Kidney epithelial cell (primary cell): Measurements from ENCODE around the gene HIPK1. TPM values are rescaled to one million over a fixed set of nuclear protein-coding genes. Genes with fewer than 3 reads are reported as not detected.

Source experiments
- DNase-seq: peaks from one replicate; pipeline ENCODE4 v3.0.0-alpha.2; 2010; ENCODE audit warnings: low read depth
- H3K27me3 ChIP-seq: 2 replicates; pipeline ENCODE4 v1.6.0; 2011; ENCODE audit warnings: low read length; ENCODE audit not compliant: control insufficient read depth, insufficient read depth
- H3K36me3 ChIP-seq: 2 replicates; pipeline ENCODE4 v1.5.1; 2011; ENCODE audit warnings: low read length; ENCODE audit not compliant: control insufficient read depth, insufficient read depth
- H3K4me3 ChIP-seq: 2 replicates; pipeline ENCODE4 v1.5.1; 2011; ENCODE audit warnings: low read depth, mild to moderate bottlenecking, control low read depth, low read length
- total RNA-seq: library from RNA; depleted of rRNA; stranded (reverse); fragments of >200 nt; gene quantifications from 2 replicates; pipeline ENCODE4 v1.2.3, GENCODE V29; 2015
- TF ChIP-seq, protein P1 (sequence below): IDR thresholded peaks from 2 replicates; pipeline ENCODE4 v1.5.1; 2011; ENCODE audit warnings: mild to moderate bottlenecking, moderate library complexity, low read length, control low read depth, inconsistent platforms; ENCODE audit not compliant: insufficient read depth, poor library complexity, severe bottlenecking

Gene HIPK1
- total RNA-seq, 1 donor from 2014 or later: 25.6 TPM

DNA sequence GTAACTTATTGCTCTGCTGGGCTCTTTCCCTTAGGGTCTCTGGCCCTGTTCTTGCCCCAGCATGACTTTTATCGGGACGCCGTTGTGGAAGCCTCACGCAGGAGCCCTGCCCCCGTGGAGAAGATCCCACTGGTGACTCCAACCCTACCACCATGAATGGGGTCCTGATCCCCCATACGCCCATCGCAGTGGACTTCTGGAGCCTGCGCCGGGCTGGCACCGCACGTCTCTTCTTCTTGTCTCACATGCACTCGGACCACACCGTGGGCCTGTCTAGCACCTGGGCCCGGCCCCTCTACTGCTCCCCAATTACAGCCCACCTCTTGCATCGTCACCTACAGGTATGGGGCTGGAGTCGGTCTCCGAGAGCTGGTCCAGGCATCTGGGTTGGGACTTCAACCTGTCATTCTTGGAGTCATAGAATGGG lies 23.7 kb upstream of the HIPK1 start:
- TF ChIP-seq, protein P1, sequence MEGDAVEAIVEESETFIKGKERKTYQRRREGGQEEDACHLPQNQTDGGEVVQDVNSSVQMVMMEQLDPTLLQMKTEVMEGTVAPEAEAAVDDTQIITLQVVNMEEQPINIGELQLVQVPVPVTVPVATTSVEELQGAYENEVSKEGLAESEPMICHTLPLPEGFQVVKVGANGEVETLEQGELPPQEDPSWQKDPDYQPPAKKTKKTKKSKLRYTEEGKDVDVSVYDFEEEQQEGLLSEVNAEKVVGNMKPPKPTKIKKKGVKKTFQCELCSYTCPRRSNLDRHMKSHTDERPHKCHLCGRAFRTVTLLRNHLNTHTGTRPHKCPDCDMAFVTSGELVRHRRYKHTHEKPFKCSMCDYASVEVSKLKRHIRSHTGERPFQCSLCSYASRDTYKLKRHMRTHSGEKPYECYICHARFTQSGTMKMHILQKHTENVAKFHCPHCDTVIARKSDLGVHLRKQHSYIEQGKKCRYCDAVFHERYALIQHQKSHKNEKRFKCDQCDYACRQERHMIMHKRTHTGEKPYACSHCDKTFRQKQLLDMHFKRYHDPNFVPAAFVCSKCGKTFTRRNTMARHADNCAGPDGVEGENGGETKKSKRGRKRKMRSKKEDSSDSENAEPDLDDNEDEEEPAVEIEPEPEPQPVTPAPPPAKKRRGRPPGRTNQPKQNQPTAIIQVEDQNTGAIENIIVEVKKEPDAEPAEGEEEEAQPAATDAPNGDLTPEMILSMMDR: no peak
- Histone ChIP-seq H3K4me3 (peak overlapping the region; percentile 97), H3K27me3 (no peaks in the 10 kb centered on the region), H3K36me3 (no peaks in the 10 kb centered on the region)
- no peak for DNase-seq

DNA sequence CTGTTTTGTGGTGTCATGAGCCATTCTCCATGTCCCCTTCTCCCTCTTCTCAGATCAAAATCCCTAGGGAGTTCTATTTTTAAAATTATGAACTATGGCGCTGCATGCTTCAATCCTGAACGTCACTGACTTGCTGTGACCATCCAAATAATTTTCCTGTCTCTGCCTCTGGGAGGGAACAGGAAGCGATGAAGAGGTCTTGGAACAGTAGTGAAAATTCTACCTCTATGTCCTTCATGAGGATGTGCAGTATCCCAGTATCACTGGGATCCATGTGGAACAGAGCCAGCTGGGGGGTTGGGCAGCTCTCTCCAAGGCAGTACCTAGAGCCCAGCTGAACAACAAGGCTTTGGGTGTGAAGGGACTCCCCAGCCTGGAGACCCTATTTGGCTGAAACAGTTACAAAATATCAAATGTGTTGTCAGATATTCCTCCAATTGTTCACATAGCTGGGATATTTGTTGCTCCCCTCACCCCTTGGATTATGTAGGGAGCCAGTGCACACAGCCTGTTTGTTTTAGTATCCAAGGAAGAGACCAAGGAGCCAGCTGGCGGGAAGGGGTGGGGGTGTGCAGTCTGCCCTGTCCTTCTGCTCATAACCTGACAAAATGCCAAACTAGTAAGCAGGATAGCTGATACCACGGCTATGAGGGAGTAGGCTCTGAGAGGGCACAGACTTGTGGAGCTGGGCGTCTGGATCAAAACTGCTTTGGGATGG lies 16.4 kb upstream of the HIPK1 start:
- TF ChIP-seq, protein P1: no peak
- Histone ChIP-seq H3K4me3 (no peak overlapping the region), H3K27me3 (no peaks in the 10 kb centered on the region), H3K36me3 (no peaks in the 10 kb centered on the region)
- no peak for DNase-seq

DNA sequence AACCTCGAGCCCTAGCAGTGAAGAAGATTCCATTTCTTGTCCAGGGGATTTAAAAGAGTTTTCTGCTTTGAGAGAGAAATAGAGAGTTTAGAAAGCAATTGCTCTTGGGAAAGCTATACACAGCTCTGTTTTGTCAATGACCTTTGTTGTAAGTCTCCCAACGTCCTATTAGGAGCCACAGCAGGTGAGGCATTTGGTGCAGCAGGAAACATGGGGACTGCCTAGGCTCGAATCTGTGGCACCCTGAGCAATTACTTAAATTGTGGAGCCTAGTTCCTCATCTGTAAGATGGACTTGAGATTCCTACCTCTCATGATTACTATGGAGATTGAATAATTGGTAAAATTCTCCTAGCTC lies 15.8 kb upstream of the HIPK1 start:
- TF ChIP-seq, protein P1: no peak

DNA sequence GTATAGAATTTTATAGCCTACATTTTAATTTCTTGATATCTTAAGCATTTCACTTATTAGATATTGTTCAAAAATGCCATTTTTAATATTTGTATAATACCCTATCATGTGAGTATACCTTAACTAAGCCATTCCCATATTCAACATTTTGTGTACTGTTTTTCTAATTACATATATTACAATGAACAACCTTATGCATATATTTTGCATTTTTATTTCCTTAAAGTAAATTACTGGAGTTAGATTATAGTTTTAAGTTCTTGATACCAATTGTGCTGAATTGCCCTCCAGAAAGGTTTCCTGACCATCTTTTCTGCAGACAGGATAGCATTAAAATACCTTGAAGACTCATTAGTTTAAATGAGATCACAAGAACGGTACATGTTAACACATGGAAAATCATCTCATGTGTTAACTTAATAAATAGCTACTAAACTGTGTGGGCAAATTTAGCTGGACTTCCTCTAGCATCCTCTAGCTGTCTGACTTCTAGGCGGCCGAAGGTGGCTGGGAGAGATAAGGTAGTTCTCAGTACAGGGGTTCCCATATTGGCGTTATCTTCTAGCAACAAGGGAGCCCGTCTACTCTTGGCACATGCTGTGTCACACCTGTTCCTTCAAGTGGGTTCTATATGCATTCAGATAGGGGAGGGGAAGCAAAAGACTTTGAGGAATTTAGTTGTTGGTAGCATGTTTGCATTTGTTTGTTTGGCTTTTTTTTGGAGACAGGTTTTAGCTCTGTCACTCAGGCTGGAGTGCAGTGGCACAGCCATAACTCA lies 15.0 kb upstream of the HIPK1 start:
- Histone ChIP-seq H3K27me3 (no peaks in the 10 kb centered on the region), H3K4me3 (no peak overlapping the region), H3K36me3 (no peaks in the 10 kb centered on the region)
- DNase-seq: no peak
- TF ChIP-seq, protein P1: no peak

More for the DNA sequence above, 15.8 kb upstream of the HIPK1 start:
- Histone ChIP-seq H3K36me3 (no peaks in the 10 kb centered on the region), H3K4me3 (no peak overlapping the region), H3K27me3 (no peaks in the 10 kb centered on the region)
- no peak for DNase-seq

DNA sequence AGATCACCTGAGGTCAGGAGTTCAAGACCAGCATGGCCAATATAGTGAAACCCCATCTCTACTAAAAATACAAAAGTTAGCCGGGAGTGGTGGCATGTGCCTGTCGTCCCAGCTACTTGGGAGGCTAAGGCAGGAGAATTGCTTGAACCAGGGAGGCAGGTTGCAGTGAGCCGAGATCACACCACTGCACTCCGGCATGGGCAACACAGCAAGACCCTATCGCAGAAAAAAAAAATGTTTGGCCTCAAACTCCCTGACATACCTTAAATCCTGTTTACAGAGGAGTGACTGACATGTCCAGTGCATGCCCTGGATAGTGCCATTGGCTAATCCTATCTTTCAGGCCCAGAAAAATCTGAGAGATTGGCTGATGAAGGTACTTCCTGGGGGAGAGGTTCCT lies 12.2 kb upstream of the HIPK1 start:
- Histone ChIP-seq H3K4me3 (no peak overlapping the region), H3K36me3 (no peaks in the 10 kb centered on the region), H3K27me3 (no peaks in the 10 kb centered on the region)
- TF ChIP-seq, protein P1: no peak
- no peak for DNase-seq
